HepG2 (cell line): ENCODE measurements around the gene L3MBTL1. TPM values are rescaled to one million over a fixed set of nuclear protein-coding genes. Genes with fewer than 3 reads are reported as not detected.
A peak's percentile ranks its signal among the peaks of the same experiment; 100 is the strongest.

Experiments used
- ATAC-seq: fragments of 200-7000 bp; cut with Tn5 transposase; 3 replicates; pipeline ENCODE4 v1.9.1; 2020; ENCODE audit warnings: mild to moderate bottlenecking, moderate library complexity
- BruUV-seq: library from RNA; stranded (reverse); fragments of 400-500 nt; replicated peaks from 2 replicates; lab custom pipeline; 2021; lab: Mats Ljungman, UMichigan
- CTCF ChIA-PET: fragments of 300-600 bp; formaldehyde crosslinking; extraction: SDS; loops from one replicate; lab custom pipeline; 2021; ENCODE audit warnings: low total read pairs, inconsistent platforms, low intra/inter-chr PET ratio; lab: Yijun Ruan, JAX
- POLR2A ChIA-PET: fragments of 350-600 bp; sonication (Branson Sonifier 250); formaldehyde crosslinking; loops from one replicate; lab custom pipeline; 2020; ENCODE audit warnings: antibody characterized with exemption, inconsistent platforms; lab: Yijun Ruan, JAX
- DNase-seq: peaks from one replicate; pipeline ENCODE4 v3.0.0-alpha.2; 2015; ENCODE audit warnings: low spot score
- FAIRE-seq: peaks from 3 replicates; lab custom pipeline; 2011; peaks lifted over from hg19 to GRCh38; lab: Jason Lieb, UNC
- H2AFZ ChIP-seq: one replicate; pipeline ENCODE4 v1.6.1; 2011; ENCODE audit warnings: low read length, inconsistent platforms
- H3K27ac ChIP-seq: fragments of 300-600 bp; 3 replicates; pipeline ENCODE4 v1.8.0; 2011; ENCODE audit warnings: mixed run types, mild to moderate bottlenecking, mixed read lengths, low read length, inconsistent platforms; ENCODE audit not compliant: insufficient read depth; ENCODE audit errors: extremely low read length
- H3K27me3 ChIP-seq, 2 experiments: fragments of 200-600 bp in 1 of 2; 2 replicates in 1 of 2; 3 replicates in 1 of 2; pipeline versions ENCODE4 v1.6.0 to v1.8.0; 2011; ENCODE audit warnings: low read length in 2 of 2, mild to moderate bottlenecking in 2 of 2, moderate library complexity in 2 of 2, inconsistent platforms in 1 of 2; ENCODE audit not compliant: insufficient read depth in 2 of 2, control insufficient read depth in 1 of 2
- H3K36me3 ChIP-seq, 2 experiments: fragments of 200-600 bp in 1 of 2; replicated peaks in 1 of 2; 2 replicates in 1 of 2; 3 replicates in 1 of 2; pipeline versions ENCODE4 v1.5.1 to v1.8.0; 2011; ENCODE audit warnings: low read length in 2 of 2, inconsistent platforms in 1 of 2; ENCODE audit not compliant: insufficient read depth in 2 of 2, control insufficient read depth in 1 of 2
- H3K4me1 ChIP-seq: 2 replicates; pipeline ENCODE4 v1.5.1; 2012; ENCODE audit warnings: low read length, inconsistent platforms; ENCODE audit not compliant: insufficient read depth
- H3K4me2 ChIP-seq: 2 replicates; pipeline ENCODE4 v1.6.0; 2011; ENCODE audit warnings: low read depth, low read length, inconsistent platforms
- H3K4me3 ChIP-seq, 3 experiments: fragments of 200-600 bp in 1 of 3; sonication (generic), shearing (Covaris generic) in 1 of 3; replicated peaks in 1 of 3; 2 replicates each; pipeline ENCODE4 v1.5.1; 2011 to 2016; ENCODE audit warnings: low read length in 3 of 3, inconsistent platforms in 2 of 3, low read depth in 2 of 3, mild to moderate bottlenecking in 2 of 3, control low read depth in 1 of 3, mixed read lengths in 1 of 3; ENCODE audit not compliant: insufficient read depth in 1 of 3
- H3K79me2 ChIP-seq: one replicate; pipeline ENCODE4 v1.6.1; 2011; ENCODE audit warnings: low read length, inconsistent platforms; ENCODE audit not compliant: insufficient read depth
- H3K9ac ChIP-seq: 2 replicates; pipeline ENCODE4 v1.6.0; 2011; ENCODE audit warnings: mild to moderate bottlenecking, low read depth, low read length, inconsistent platforms; ENCODE audit not compliant: insufficient read depth
- H3K9me3 ChIP-seq: 2 replicates; pipeline ENCODE4 v1.5.1; 2012; ENCODE audit warnings: mild to moderate bottlenecking, low read length
- H4K20me1 ChIP-seq: 2 replicates; pipeline ENCODE4 v1.6.0; 2011; ENCODE audit warnings: inconsistent platforms, mild to moderate bottlenecking, low read length, moderate library complexity; ENCODE audit not compliant: insufficient read depth
- CEBPB ChIP-seq: IDR thresholded peaks from 2 replicates; pipeline ENCODE4 v1.6.1; 2011; ENCODE audit warnings: low read depth, low read length, improper control_type of control experiment, borderline replicate concordance
- NKX3-1 ChIP-seq: sonication (generic); formaldehyde crosslinking; IDR thresholded peaks from 2 replicates; pipeline ENCODE4 v1.5.0; 2020; ENCODE audit warnings: missing genetic modification reagents
- RBM22 ChIP-seq: fragments of 200-400 bp; formaldehyde crosslinking; optimal IDR thresholded peaks from 2 replicates; pipeline ENCODE3; 2017; ENCODE audit warnings: mild to moderate bottlenecking, low read length, moderate library complexity
- SMC3 ChIP-seq: IDR thresholded peaks from 2 replicates; pipeline ENCODE4 v1.6.1; 2011; ENCODE audit warnings: low read length, improper control_type of control experiment
- TARDBP ChIP-seq: sonication (generic); formaldehyde crosslinking; IDR thresholded peaks from 2 replicates; pipeline ENCODE4 v1.8.0; 2022; ENCODE audit warnings: mild to moderate bottlenecking, missing genetic modification reagents
- ZNF883 ChIP-seq: sonication (generic); formaldehyde crosslinking; IDR thresholded peaks from 2 replicates; pipeline ENCODE4 v1.5.1; 2020; ENCODE audit warnings: mild to moderate bottlenecking, missing genetic modification reagents; ENCODE audit errors: not compliant biosample characterization
- WGBS: methylation state at CpG from one replicate; pipeline ENCODE4 v1.1.6; 2017; ENCODE audit warnings: low lambda C conversion rate; 5-methylcytosine and 5-hydroxymethylcytosine counted together
- in situ Hi-C: cut with HindIII; loops from 2 replicates; pipeline ENCODE4 v1.10.0; 2017; ENCODE audit warnings: low pct_unique_long_range_greater_than_20kb; ENCODE audit not compliant: extremely low pct_ligation_motif_present
- intact Hi-C: fragments of 100-400 bp; cut with micrococcal nuclease; formaldehyde crosslinking; loops from one replicate; pipeline ENCODE4 v1.10.0; 2022; ENCODE audit not compliant: unreplicated experiment
- polyA plus RNA-seq, 8 experiments: library from polyadenylated mRNA; depleted of rRNA in 3 of 8; stranded (reverse) in 7 of 8; unstranded in 1 of 8; fragments of >200 nt; fragmentation: Illumina TruSeq in 4 of 8; extraction: Trizol in 4 of 8; gene quantifications; 2 replicates each; pipeline versions ENCODE4 v1.2.1 to v1.2.3, GENCODE V29; 2011 to 2016; ENCODE audit warnings: low read depth in 4 of 8, missing spikeins in 1 of 8, mixed read lengths in 1 of 8; ENCODE audit not compliant: insufficient read depth in 1 of 8
- total RNA-seq, 5 experiments: library from RNA; depleted of rRNA; stranded (reverse); fragments of >200 nt; fragmentation: Illumina TruSeq; extraction: Trizol; gene quantifications; 2 replicates each; pipeline ENCODE4 v1.2.3, GENCODE V29; 2016; ENCODE audit warnings: low read depth in 1 of 5
- TF ChIP-seq, protein P1 (sequence below): sonication (generic); formaldehyde crosslinking; IDR thresholded peaks from 2 replicates; pipeline ENCODE4 v1.4.0; 2020; ENCODE audit warnings: mild to moderate bottlenecking, missing genetic modification reagents, borderline replicate concordance

The L3MBTL1 gene
- total and polyA plus RNA-seq, 2 of the 13 experiments (the other 11 are each of a cell fraction or from before 2014, with no cell fraction given) = 9.0 to 17.8 TPM

DNA sequence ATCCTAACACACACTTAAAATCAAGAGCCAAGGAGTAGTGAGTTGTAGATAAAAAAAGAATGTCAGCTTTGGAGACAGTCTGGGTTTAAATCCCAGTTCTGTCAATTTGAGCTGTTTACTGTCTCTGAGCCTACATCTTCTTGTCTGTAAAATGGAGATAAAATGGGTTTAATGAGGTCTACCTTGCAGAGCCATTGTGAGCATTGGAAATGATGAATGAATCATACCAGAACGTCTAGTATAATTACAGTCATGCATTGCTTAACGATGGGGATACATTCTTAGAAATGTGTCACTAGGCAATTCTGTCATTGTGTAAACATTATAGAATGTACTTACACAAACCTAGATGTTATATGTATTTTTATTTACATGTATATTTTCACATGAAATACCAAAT lies 33.7 kb downstream of the L3MBTL1 start:
- H3K36me3 ChIP-seq = peaks cover 3 to 4% of the 10 kb centered on the region in 2 experiments; a peak in 4 of 5 replicates
- ChIA-PET CTCF (no interaction called here), POLR2A (interaction anchor here (1.9 to 12.5 kb wide), 2 partner anchors 16 to 49 kb away, joined by 5 to 224 read pairs; partner anchors contain the start of genes IFT52 and SGK2)
- no peak overlapping the region for H3K4me2 ChIP-seq
- no peaks in the 10 kb centered on the region for H4K20me1 ChIP-seq
- no peak overlapping the region for H2AFZ ChIP-seq
- in situ Hi-C loops = no loop called here
- FAIRE-seq (no peak), ATAC-seq (no peak), DNase-seq (no peak)
- no peaks in the 10 kb centered on the region for H3K9me3 ChIP-seq
- TF ChIP-seq CEBPB = peak; percentile 36; the same call in 1 of the 2 replicates
- TF ChIP-seq TARDBP (CRISPR knock-in tag) = no peak
- 67% methylated on average over 2 of the region's 2 CpGs for WGBS
- no peaks in the 10 kb centered on the region for H3K79me2 ChIP-seq
- intact Hi-C loops = no loop called here
- no peak overlapping the region for H3K9ac ChIP-seq
- H3K27ac ChIP-seq = no peak overlapping the region
- no peaks in the 10 kb centered on the region; a peak in 1 of 5 replicates for H3K27me3 ChIP-seq
- H3K4me3 ChIP-seq = no peak overlapping the region
- BruUV-seq = TSS peak; percentile 31
- peaks cover 33% of the 10 kb centered on the region for H3K4me1 ChIP-seq

DNA sequence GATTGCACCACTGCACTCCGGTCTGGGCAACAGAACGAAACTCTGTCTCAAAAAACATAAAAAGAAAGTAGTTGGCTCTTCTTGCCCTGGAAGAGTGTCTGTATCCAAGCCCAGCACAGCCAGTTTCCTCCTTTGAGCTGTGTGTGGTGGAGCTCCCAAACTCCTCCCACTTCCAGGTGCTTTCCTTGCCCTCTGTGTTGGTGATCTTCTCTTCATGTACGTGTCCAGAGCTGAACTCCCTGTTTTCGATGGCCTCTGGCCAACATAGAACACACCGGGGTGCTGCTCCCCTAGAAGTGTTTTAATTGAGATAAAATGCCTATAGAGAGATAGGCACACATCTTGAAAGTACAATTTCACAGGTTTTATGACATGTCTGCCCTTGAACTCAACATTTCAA lies 34.7 kb downstream of the L3MBTL1 start:
- intact Hi-C loops = no loop called here
- H4K20me1 ChIP-seq = no peaks in the 10 kb centered on the region

More for the DNA sequence above, 34.7 kb downstream of the L3MBTL1 start:
- Histone ChIP-seq H3K9ac (no peak overlapping the region), H3K36me3 (peaks cover 0 to 3% of the 10 kb centered on the region in 2 experiments; a peak in 3 of 5 replicates)
- CTCF ChIA-PET = no interaction called here
- no peak for DNase-seq
- TF ChIP-seq, protein P1, sequence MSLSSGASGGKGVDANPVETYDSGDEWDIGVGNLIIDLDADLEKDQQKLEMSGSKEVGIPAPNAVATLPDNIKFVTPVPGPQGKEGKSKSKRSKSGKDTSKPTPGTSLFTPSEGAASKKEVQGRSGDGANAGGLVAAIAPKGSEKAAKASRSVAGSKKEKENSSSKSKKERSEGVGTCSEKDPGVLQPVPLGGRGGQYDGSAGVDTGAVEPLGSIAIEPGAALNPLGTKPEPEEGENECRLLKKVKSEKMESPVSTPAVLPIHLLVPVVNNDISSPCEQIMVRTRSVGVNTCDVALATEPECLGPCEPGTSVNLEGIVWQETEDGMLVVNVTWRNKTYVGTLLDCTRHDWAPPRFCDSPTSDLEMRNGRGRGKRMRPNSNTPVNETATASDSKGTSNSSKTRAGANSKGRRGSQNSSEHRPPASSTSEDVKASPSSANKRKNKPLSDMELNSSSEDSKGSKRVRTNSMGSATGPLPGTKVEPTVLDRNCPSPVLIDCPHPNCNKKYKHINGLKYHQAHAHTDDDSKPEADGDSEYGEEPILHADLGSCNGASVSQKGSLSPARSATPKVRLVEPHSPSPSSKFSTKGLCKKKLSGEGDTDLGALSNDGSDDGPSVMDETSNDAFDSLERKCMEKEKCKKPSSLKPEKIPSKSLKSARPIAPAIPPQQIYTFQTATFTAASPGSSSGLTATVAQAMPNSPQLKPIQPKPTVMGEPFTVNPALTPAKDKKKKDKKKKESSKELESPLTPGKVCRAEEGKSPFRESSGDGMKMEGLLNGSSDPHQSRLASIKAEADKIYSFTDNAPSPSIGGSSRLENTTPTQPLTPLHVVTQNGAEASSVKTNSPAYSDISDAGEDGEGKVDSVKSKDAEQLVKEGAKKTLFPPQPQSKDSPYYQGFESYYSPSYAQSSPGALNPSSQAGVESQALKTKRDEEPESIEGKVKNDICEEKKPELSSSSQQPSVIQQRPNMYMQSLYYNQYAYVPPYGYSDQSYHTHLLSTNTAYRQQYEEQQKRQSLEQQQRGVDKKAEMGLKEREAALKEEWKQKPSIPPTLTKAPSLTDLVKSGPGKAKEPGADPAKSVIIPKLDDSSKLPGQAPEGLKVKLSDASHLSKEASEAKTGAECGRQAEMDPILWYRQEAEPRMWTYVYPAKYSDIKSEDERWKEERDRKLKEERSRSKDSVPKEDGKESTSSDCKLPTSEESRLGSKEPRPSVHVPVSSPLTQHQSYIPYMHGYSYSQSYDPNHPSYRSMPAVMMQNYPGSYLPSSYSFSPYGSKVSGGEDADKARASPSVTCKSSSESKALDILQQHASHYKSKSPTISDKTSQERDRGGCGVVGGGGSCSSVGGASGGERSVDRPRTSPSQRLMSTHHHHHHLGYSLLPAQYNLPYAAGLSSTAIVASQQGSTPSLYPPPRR (CRISPR knock-in tag) = peak; percentile 18; the same call in 1 of the 2 replicates
- TF ChIP-seq SMC3 (no peak), ZNF883 (CRISPR knock-in tag) (peak; percentile 28), NKX3-1 (CRISPR knock-in tag) (no peak), RBM22 (no peak)
- TF ChIP-seq, all 625 proteins: peak for 2
- Histone ChIP-seq H3K4me1 (peaks cover 33% of the 10 kb centered on the region), H3K79me2 (no peaks in the 10 kb centered on the region), H3K27me3 (no peaks in the 10 kb centered on the region), H3K9me3 (peaks cover under 1% of the 10 kb centered on the region), H3K4me3 (no peak overlapping the region), H3K27ac (no peak overlapping the region), H2AFZ (no peak overlapping the region), H3K4me2 (no peak overlapping the region)
- in situ Hi-C loops = no loop called here
- POLR2A ChIA-PET = interaction anchor here (1.9 to 12.5 kb wide), 2 partner anchors 15 to 48 kb away, joined by 5 to 224 read pairs; partner anchors contain the start of genes IFT52 and SGK2
- BruUV-seq = no TSS peak
- WGBS = 95% methylated on average over 5 of the region's 5 CpGs
- ATAC-seq (no peak), FAIRE-seq (no peak)
